Measurements from ENCODE around the gene F13B. TPM values are rescaled to one million over a fixed set of nuclear protein-coding genes. Genes with fewer than 3 reads are reported as not detected.
"Not testable (repeated sequence)": the region's sequence is repeated elsewhere in the genome, so short reads cannot be mapped to it uniquely, and the experiment has no call there.

Gene F13B
- total RNA-seq, 2 donors from 2014 or later: not detected

DNA sequence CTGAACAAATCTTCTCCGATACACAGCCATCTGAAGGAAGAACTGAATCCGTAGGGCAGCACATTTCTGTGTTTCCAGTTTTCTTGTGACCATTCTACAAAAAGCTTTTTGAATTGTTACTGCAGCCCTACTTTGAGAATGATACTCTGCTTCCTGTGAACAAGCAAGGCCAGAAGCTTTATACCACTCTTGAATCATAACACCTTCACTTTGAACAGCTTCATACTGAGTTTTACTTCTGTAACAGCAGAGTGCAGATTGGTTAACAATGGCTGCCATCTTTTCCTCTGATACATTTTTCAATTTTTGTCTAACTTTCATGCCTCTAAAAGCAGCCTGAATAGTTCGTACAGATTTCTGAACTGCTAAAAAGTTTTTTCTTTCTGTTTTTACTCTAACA lies 33.6 kb upstream of the F13B start:
- H3K4me3 ChIP-seq: no peak overlapping the region
- DNase-seq (ENCODE audit: low spot score): no peak
- no peaks in the 10 kb centered on the region for H3K9me3 ChIP-seq
- ATAC-seq (ENCODE audit: insufficient number of reproducible peaks, low FRiP score, low read depth): no peak
- no peaks in the 10 kb centered on the region for H3K4me1 ChIP-seq (ENCODE audit: control insufficient read depth in 1 of 2, low read depth in 2 of 2)
- no peaks in the 10 kb centered on the region for H3K36me3 ChIP-seq
- no peak overlapping the region for H3K27ac ChIP-seq
- TF ChIP-seq, protein P1, sequence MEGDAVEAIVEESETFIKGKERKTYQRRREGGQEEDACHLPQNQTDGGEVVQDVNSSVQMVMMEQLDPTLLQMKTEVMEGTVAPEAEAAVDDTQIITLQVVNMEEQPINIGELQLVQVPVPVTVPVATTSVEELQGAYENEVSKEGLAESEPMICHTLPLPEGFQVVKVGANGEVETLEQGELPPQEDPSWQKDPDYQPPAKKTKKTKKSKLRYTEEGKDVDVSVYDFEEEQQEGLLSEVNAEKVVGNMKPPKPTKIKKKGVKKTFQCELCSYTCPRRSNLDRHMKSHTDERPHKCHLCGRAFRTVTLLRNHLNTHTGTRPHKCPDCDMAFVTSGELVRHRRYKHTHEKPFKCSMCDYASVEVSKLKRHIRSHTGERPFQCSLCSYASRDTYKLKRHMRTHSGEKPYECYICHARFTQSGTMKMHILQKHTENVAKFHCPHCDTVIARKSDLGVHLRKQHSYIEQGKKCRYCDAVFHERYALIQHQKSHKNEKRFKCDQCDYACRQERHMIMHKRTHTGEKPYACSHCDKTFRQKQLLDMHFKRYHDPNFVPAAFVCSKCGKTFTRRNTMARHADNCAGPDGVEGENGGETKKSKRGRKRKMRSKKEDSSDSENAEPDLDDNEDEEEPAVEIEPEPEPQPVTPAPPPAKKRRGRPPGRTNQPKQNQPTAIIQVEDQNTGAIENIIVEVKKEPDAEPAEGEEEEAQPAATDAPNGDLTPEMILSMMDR (IDR thresholded peaks at IDR 0.05): no peak
- no peaks in the 10 kb centered on the region for H3K27me3 ChIP-seq (replicated peaks; ENCODE audit: insufficient read depth)

DNA sequence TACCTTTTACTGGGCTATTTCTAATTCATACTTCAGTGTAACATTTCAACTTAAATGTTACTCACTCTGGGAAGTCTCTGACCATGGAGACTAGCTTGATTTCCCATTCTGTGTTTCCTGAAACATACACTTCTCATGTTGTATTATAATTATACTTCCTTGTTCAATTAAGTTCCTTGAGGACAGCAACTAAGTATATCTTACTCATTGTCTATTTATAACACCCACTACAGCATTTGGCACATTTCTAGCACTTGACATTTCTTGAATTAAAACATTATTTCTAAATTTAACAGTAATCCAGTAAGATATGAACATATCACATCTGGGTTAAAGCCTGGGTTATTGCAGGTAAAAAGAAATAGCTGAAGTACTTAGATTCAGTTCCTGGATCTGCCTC lies 32.4 kb upstream of the F13B start:
- ATAC-seq (ENCODE audit: insufficient number of reproducible peaks, low FRiP score, low read depth) (no peak), DNase-seq (ENCODE audit: low spot score) (no peak)
- no peaks in the 10 kb centered on the region for H3K36me3 ChIP-seq
- TF ChIP-seq, protein P1 (IDR thresholded peaks at IDR 0.05): no peak
- no peak overlapping the region for H3K4me3 ChIP-seq
- H3K9me3 ChIP-seq: no peaks in the 10 kb centered on the region
- no peak overlapping the region for H3K27ac ChIP-seq
- H3K27me3 ChIP-seq (replicated peaks; ENCODE audit: insufficient read depth): no peaks in the 10 kb centered on the region
- no peaks in the 10 kb centered on the region for H3K4me1 ChIP-seq (ENCODE audit: control insufficient read depth in 1 of 2, low read depth in 2 of 2)

DNA sequence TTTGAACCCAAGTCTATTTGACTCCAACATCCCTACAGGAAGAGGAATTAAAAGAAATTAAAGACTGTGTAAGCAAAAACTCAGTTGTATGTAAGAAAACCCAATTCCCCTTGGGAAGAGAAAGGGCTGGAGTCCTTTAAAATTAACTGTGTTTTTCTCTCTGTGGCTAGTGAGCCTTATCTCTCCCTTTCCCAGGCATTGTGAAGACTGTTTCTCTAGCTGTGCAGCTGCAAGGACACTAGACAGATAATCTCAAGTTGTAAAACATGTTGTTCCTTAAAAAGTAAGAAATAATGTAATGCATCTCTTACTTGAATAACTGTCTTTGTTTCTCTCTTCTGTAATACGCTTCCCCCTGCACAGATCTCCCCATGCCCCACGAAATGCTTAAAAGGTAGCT lies 29.9 kb upstream of the F13B start:
- DNase-seq (ENCODE audit: low spot score); H3K4me1 ChIP-seq (ENCODE audit: control insufficient read depth in 1 of 2, low read depth in 2 of 2); H3K4me3 ChIP-seq; H3K27ac ChIP-seq; H3K36me3 ChIP-seq; H3K9me3 ChIP-seq; ATAC-seq (ENCODE audit: insufficient number of reproducible peaks, low FRiP score, low read depth); H3K27me3 ChIP-seq (replicated peaks; ENCODE audit: insufficient read depth): not testable (repeated sequence)

DNA sequence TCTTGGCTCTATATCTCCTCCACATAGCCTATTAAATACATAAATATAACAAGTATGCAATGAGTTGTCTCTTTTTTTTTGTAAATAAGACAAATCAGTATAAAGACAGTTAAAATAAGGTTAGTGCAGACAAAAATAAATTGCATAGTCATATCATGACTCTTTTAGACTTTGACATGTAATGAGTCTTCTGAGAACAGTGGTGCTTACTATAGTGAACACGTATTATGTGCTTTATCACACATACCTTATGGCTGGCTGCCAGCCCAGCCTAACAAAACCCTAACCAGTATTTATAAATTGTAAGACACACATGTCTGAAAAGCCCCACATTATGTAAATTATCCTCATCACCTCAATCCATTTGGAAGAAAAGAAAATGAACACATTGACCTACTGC lies 29.1 kb upstream of the F13B start:
- H3K4me1 ChIP-seq (ENCODE audit: control insufficient read depth in 1 of 2, low read depth in 2 of 2): no peaks in the 10 kb centered on the region
- ATAC-seq (ENCODE audit: insufficient number of reproducible peaks, low FRiP score, low read depth): no peak

DNA sequence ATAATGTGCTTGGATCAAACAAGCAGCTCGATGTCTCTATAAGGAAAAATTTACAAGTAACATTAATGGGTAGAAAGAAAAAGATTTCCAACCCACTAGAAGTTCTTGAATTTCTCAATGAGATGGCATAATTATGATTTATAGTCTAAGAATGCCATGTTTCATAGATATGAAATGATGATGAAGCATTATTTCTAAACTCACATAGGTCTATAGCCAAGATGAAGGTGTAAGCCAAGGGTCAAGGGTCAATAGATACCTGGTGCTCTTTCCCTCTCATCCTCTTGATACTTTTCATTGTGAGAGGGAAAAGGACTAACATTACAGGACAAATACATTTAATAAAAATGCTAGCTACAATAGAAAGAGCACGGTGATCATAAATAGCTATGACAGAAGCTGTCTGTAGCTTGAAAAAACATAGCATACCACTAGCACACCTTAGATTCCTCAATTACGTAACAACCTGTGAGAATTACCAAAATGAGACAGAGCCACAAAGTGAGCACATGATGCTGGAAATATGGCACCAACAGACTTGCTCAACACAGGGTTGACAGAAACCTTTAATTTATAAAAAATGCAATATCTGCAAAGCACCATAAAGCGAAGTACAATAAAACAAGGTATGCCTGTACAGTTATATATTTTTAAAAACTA lies 26.3 kb upstream of the F13B start:
- ATAC-seq (ENCODE audit: insufficient number of reproducible peaks, low FRiP score, low read depth) (no peak), DNase-seq (ENCODE audit: low spot score) (no peak)
- TF ChIP-seq, protein P1 (IDR thresholded peaks at IDR 0.05): no peak
- H3K9me3 ChIP-seq: no peaks in the 10 kb centered on the region
- no peaks in the 10 kb centered on the region for H3K27me3 ChIP-seq (replicated peaks; ENCODE audit: insufficient read depth)
- H3K4me1 ChIP-seq (ENCODE audit: control insufficient read depth in 1 of 2, low read depth in 2 of 2): no peaks in the 10 kb centered on the region
- H3K4me3 ChIP-seq: no peak overlapping the region
- H3K36me3 ChIP-seq: no peaks in the 10 kb centered on the region
- H3K27ac ChIP-seq: no peak overlapping the region

More for the DNA sequence above, 29.1 kb upstream of the F13B start:
- Histone ChIP-seq H3K27me3 (replicated peaks; ENCODE audit: insufficient read depth) (no peaks in the 10 kb centered on the region), H3K4me3 (no peak overlapping the region), H3K9me3 (no peaks in the 10 kb centered on the region), H3K36me3 (no peaks in the 10 kb centered on the region), H3K27ac (no peak overlapping the region)
- DNase-seq (ENCODE audit: low spot score): no peak
- TF ChIP-seq, protein P1 (IDR thresholded peaks at IDR 0.05): no peak

DNA sequence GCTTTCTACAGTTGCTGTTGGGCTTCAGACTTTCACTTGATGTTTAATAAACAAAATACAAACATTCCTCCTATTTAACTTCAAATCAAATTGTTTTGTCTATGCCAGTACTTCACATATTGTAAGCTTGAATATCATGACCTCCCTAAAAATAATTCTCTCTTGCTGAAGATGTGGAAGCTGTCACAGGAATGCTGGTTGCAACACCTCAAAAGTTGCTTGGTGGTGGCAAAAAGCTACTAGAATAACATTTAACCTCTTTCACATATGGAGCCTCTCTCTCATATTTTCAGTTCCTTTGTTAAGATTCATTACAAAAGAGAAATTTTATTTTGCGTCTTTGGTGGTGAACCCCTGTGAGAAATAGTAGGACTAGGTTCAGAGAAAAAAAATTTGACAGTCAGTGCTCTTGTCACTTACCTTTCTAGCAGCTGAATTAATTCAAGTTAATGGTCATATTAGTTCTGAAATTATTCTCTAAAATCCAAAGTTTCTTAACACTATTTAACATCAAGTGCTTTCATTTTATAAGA lies 25.5 kb upstream of the F13B start:
- H3K27ac ChIP-seq: no peak overlapping the region
- H3K4me3 ChIP-seq: no peak overlapping the region
- DNase-seq (ENCODE audit: low spot score): no peak
- no peaks in the 10 kb centered on the region for H3K9me3 ChIP-seq
- no peaks in the 10 kb centered on the region for H3K27me3 ChIP-seq (replicated peaks; ENCODE audit: insufficient read depth)
- no peaks in the 10 kb centered on the region for H3K4me1 ChIP-seq (ENCODE audit: control insufficient read depth in 1 of 2, low read depth in 2 of 2)
- H3K36me3 ChIP-seq: no peaks in the 10 kb centered on the region
- no peak for ATAC-seq (ENCODE audit: insufficient number of reproducible peaks, low FRiP score, low read depth)
- TF ChIP-seq, protein P1 (IDR thresholded peaks at IDR 0.05): no peak

Data from thoracic aorta (tissue), 2 donors.